ENCODE data around the gene RAB27A.
"Not testable (repeated sequence)": the region's sequence is repeated elsewhere in the genome, so short reads cannot be mapped to it uniquely, and the experiment has no call there.

The RAB27A gene

GRCh38 chr15:55250392-55250791 is 39.2 kb downstream of the RAB27A start:
- DNase-seq (ENCODE audit: low spot score), result peak; percentile 58

- not testable (repeated sequence) for DNase-seq (ENCODE audit: low spot score)
Observed at GRCh38 chr15:55249885-55250284, 39.7 kb downstream of the RAB27A start.

- DNase-seq (ENCODE audit: low spot score), result no peak
Observed at GRCh38 chr15:55248895-55249294, 40.7 kb downstream of the RAB27A start.

DNA sequence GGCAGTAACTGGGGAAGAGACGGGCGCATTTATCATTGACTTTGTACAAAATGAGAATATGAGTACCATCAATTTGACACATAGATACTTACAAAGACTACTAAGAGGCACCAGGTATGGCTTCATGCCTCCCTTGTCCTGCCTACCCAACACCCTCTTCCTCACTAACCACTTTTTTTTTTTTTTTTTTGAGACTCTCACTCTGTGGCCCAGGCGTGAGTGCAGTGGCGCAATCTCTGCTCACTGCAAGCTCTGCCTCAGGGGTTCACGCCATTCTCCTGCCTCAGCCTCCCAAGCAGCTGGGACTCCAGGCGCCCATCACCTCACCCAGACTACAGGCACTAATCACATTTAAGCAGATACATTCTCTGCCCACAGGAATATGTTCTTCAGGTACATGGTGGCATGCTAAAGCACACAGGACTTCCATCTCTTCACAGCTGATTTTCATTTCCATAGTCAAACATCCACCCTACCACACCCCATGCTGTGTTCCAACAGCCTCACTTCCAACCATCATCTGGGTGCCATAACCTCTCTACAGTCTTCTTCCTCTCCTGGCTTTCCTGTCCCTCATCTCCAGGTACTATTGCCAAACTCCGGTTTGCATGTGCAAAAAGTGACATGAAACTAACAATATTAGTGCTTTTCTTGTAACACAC is 41.7 kb downstream of the RAB27A start:
- no peak for DNase-seq (ENCODE audit: low spot score)

DNA sequence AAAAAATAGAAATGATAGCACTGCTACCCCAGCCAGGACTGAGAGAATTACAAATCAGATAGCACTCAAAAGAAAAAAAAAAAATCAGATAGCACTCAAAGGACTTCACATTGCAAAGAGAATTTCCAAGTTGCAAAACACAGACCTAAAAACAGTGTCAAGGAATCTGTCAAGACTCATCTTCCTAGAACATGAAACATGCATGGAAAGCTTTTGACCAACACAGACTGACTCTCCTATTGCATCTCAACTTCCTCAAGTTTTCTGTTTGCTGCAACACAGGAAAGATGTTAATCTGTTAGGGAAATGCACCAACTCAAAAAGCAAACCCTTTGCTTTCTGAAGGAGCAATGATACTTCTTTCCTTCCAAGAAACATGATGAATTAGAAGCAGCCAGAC is 42.3 kb downstream of the RAB27A start:
- no peak for DNase-seq (ENCODE audit: low spot score)

DNA sequence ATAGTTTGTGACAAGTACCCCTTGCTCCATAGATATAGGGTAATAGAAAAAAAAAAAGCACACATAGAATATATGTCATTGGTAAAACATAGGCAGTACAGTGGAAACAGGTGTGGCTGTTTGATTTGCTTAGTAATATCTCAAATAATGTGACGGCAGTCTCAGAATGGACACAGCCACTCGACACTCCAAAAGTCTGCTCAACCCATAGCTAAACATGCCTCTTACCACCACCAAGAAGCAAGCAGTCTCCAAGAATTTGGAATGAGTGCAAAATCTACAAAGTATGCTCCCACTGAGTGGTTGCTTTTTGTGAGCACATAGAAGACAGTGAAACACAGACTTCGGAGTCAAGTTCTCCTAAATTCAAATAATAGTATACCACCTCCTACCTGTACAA is 43.0 kb downstream of the RAB27A start:
- DNase-seq (ENCODE audit: low spot score), result no peak

DNA sequence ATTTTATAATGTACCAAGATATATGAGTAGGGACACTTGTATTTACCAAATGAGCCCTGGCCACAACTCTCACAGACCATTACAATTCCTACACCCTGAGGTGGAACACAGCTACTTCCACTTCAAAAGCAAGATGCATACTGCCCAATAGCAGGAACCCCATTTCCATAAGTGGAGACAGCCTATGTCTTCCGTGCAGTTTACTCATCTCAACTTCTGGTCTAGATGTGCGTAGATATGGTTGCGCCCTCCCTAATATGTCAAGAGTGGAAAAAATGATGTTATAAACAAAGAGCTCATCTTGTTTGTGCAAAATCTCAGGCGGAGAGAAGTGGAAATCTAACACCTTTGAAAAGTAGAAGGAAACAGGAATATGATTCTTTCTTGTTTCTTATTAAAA is 44.6 kb downstream of the RAB27A start:
- DNase-seq (ENCODE audit: low spot score), result no peak

GRCh38 chr15:55241891-55242290 is 47.7 kb downstream of the RAB27A start:
- no peak for DNase-seq (ENCODE audit: low spot score)

- no peak for DNase-seq (ENCODE audit: low spot score)
Observed at GRCh38 chr15:55241186-55241585, 48.4 kb downstream of the RAB27A start.

DNA sequence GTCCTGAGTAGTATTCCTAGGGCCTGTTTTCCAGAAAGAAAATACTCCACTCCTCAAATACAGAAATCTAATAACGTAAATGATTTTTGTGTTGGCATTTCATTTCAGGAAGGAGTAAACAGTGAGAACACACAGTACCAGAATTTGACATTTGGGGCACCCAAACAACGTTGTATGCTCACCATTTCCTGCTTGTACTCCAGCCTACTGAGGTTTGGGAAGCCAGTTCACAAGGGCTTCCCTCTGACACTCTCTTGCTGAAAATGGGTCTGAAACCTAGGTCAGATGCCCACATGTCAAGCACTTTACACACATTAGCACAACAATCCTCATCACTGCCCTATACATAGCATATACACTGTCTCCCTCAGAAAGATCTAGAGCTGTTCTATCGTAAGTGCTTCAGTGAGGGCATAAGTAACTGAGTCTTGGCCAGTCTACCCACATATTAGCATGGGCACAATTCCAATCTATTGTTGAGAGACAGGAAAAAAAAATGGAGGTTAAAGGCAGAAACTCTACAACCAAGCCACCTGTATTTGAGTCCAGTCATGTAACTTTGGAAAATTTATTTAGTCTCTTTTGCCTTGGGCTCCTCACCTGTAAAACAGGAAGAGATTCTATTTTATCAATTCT is 49.4 kb downstream of the RAB27A start:
- DNase-seq (ENCODE audit: low spot score), result no peak

- no peak for DNase-seq (ENCODE audit: low spot score)
Observed at GRCh38 chr15:55239440-55240124, 50.0 kb downstream of the RAB27A start.

DNA sequence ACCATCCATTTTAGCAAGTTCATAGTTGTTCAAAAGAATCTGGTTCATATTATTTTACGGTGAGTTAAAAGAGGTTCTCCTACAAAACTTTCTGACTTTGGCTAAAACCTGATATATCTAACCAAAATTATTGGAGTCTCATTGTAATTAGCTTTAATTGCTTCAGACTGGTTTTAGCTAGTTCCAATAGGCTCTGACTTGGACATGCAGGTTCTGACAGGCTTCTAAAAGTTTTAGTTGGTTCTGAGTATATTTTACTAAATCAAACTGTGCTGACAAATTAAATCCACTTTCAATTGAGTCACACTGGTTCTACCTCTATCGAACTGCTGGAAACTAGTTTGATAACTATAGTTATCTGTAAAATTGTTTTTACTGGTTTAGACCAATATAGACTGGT is 50.7 kb downstream of the RAB27A start:
- DNase-seq (ENCODE audit: low spot score), result no peak

GRCh38 chr15:55237219-55238130 is 52.1 kb downstream of the RAB27A start:
- no peak for DNase-seq (ENCODE audit: low spot score)

- DNase-seq (ENCODE audit: low spot score), result no peak
Observed at GRCh38 chr15:55235546-55236036, 54.0 kb downstream of the RAB27A start.

- DNase-seq (ENCODE audit: low spot score), result no peak
Observed at GRCh38 chr15:55234800-55235104, 54.9 kb downstream of the RAB27A start.

DNA sequence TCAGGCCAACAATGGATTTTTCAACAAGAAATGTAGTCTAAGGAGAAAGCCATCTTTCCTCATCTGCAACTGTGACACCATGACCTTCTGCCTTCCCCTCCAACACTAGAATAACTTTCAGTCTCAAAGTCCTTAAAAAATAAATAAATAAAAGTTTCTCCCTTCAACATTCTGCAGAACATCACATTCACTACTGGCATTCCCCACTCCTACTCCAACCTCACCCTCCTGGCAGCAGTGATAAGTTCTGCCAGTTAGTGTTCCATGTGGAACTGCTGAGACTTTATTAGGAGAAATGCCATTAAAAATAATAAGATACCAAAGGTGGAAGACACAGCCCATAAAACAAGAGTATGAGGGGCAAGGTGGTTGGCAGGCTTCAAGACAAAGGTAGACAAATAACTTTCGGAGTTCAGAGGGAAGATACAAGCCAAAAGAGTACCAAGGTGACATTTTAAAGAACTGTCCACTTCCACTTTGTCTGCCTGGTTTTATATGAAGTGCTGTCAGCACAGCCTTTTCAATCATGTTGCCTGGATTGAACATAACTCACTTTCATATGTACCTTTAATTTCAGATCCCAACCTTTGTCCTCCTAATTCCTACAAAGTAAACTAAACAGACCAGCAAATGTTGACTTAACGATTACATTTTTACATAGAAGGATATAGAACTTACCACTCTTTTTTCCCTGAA is 55.4 kb downstream of the RAB27A start:
- no peak for DNase-seq (ENCODE audit: low spot score)

DNA sequence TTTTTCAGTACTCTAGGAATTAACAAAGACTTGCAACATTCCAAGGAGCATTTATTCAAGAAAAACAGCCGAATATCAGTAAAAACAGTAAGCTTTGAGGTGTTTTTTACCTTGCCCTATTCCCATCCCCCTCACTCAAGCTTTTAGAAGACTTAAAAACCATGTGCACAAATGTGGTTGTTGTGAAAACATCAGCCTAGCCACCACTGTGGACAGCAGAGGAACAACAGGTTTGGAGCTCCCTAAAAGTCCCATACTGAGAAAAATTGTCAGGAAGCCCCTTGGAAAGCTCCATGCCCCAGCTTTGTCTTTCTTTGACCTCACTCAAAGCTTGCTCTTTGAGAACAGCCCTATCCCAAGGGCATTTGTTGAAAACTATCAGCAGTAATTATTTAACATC is 58.2 kb downstream of the RAB27A start:
- DNase-seq (ENCODE audit: low spot score), result no peak

DNA sequence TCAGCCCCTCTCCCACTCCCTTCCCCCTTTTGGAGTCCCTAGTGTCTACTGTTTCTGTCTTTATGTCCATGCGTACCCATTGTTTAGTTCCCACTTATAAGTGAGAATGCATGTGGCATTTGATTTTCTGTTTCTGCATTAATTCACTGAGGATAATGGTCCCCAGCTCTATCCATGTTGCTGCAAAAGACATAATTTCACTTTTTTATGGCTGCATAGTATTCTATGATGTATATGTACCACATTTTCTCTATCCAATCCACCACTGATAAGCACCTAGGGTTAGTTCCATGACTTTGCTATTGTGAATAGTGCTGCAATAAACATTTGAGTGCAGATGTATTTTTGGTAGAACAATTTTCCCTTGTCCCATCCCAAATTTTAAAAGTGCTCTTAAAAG is 58.7 kb downstream of the RAB27A start:
- no peak for DNase-seq (ENCODE audit: low spot score)

DNA sequence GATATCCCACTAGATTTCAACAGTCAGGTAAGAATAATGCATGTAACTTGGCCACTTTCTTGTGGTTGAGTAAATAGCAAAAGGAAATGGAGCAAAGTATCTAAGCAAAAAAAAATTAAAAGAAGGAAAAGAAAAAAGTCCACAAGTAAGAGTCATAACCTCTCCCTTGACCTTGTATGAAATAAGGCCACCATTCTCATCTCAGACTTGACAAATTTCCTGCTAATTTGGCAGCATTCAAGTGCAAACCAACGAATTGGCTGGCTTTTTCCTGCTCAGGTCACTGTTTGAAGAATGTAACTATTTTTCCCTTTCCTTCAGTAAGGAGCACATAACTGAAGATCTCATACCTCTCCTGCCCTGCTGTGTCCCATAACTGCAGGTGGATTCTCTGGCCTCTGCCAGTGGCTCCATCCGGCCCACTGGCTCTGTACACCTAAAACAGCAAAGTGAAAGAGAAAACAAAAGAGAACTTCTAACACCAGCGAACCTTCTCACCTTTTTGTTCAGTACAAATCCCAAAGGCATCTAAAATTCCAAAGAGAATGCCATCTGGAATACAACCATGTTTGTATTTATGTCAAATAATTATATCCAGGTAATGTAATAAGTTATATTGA is 59.5 kb downstream of the RAB27A start:
- DNase-seq (ENCODE audit: low spot score), result no peak

DNA sequence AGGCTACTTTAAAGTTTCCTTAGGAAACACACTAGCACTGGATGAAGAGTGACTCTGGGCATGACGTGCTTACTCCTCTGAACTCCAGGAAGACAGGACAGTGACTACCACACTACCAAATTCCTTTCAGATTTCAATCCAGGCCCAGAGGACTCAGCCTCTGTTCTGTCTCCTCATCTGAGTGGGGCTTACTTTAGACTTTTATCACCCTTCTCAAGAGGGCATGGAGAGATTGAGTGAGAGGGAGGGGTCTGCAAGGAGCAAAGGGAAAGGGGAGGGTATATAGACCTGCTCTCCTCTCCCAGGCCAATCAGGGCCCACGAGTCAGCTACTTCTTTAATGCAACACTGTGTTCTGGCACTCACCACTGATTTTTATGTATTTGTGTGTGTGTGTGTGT is 63.5 kb downstream of the RAB27A start:
- no peak for DNase-seq (ENCODE audit: low spot score)

- DNase-seq (ENCODE audit: low spot score), result no peak
Observed at GRCh38 chr15:55224892-55225291, 64.7 kb downstream of the RAB27A start.
